Esophagus squamous epithelium (tissue), 4 donors: ENCODE results near the gene TIAL1.

Source experiments
- POLR2A ChIP-seq, 4 donors: fragments of 450-650 bp; IDR thresholded peaks; one replicate each; pipeline ENCODE4 v1.6.1; 2017; ENCODE audit warnings: antibody characterized with exemption in 4 of 4, mild to moderate bottlenecking in 4 of 4, moderate library complexity in 3 of 4
- TF ChIP-seq, protein P1 (sequence below), 6 experiments: fragments of 450-650 bp in 4 of 6; fragments of 200-600 bp in 2 of 6; sonication (generic) in 2 of 6; IDR thresholded peaks; one replicate each; pipeline ENCODE4 v1.5.1; 2016 to 2019; ENCODE audit warnings: antibody characterized with exemption in 6 of 6, mild to moderate bottlenecking in 4 of 6, moderate library complexity in 4 of 6

DNA sequence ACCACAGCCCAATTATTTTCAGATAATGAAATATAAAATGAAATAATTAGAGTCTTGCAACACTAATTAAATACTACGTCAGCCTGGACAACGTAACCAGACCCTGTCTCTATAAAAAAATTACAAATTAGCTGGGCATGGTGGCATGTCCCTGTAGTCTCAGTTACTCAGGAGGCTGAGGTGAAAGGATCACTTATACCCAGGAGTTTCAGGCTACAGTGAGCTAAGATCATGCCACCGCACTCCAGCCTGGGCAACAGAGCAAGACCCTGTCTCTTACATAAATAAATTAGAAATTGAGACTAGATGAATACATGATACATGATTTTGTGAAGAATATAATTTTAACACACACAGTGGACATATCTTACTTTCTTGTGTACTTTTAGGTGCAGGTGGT, 18.4 kb downstream of the TIAL1 start:
- TF ChIP-seq POLR2A (IDR thresholded peaks at IDR 0.05) = no peak
- TF ChIP-seq, protein P1, sequence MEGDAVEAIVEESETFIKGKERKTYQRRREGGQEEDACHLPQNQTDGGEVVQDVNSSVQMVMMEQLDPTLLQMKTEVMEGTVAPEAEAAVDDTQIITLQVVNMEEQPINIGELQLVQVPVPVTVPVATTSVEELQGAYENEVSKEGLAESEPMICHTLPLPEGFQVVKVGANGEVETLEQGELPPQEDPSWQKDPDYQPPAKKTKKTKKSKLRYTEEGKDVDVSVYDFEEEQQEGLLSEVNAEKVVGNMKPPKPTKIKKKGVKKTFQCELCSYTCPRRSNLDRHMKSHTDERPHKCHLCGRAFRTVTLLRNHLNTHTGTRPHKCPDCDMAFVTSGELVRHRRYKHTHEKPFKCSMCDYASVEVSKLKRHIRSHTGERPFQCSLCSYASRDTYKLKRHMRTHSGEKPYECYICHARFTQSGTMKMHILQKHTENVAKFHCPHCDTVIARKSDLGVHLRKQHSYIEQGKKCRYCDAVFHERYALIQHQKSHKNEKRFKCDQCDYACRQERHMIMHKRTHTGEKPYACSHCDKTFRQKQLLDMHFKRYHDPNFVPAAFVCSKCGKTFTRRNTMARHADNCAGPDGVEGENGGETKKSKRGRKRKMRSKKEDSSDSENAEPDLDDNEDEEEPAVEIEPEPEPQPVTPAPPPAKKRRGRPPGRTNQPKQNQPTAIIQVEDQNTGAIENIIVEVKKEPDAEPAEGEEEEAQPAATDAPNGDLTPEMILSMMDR (IDR thresholded peaks at IDR 0.05) = no peak
